AG08396 (cell line): ENCODE measurements around the gene FAM3C.
"Not testable (repeated sequence)": the region's sequence is repeated elsewhere in the genome, so short reads cannot be mapped to it uniquely, and the experiment has no call there.

Source experiments
- DNase-seq: peaks from one replicate; pipeline ENCODE4 v3.0.0; 2012; ENCODE audit warnings: low spot score, mixed read lengths

Gene FAM3C

DNA sequence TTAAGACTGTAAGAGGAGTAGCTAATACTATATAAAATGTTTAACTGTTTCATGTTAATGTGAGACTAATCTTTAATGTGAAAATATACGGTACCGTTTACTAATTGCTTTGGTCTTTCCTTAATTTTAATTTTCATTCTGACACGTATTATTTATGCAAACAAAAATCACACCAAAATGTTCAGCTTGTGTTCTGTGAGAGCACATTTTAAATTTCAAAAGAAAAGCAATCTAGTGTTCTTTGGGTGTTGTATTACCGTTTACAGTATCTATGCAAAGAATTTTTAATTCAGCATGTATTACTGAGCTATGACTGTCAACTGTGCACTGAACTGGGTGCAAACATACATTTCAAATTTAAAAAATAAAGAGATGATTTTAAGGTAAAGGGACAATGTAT, 65.1 kb downstream of the FAM3C start:
- DNase-seq, result no peak

DNA sequence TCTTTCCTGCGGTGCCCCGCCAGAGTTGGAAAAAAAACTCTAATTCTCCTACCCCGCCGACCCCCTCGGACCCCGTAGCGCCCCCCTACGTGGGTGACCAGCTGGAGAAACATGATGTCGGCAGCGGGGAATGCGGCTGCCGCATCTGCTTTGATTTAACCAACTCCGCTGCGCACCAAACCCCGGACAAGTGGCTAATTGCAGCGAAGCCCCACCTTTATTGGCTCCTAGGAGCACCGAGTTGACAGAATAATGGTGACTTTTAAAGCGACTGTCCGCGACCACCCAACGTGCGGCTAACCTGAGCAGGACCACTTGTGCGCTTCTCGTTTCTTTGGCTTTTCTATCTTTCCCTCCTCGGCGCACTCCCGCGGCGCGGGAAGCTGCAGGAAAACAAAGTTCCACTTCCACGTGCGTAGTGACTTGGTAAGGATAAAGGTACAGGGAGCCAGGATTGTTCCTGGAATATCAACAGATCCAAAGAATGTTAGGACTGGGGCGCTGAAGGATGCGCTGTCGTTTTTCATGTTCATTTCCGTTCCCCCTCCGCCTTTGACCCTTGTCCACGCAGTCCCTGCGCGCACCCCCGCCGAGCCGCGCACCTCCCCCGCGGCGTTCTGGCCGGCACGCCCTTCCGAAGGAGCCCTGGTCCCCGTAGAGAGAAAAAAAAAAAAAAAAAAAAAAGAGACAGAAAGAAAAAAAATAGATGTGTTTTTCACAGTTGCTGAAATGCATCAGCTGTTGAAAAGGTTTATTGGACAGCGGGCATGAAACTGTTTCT, 65.9 kb downstream of the FAM3C start:
- peak; percentile 52 for DNase-seq

DNA sequence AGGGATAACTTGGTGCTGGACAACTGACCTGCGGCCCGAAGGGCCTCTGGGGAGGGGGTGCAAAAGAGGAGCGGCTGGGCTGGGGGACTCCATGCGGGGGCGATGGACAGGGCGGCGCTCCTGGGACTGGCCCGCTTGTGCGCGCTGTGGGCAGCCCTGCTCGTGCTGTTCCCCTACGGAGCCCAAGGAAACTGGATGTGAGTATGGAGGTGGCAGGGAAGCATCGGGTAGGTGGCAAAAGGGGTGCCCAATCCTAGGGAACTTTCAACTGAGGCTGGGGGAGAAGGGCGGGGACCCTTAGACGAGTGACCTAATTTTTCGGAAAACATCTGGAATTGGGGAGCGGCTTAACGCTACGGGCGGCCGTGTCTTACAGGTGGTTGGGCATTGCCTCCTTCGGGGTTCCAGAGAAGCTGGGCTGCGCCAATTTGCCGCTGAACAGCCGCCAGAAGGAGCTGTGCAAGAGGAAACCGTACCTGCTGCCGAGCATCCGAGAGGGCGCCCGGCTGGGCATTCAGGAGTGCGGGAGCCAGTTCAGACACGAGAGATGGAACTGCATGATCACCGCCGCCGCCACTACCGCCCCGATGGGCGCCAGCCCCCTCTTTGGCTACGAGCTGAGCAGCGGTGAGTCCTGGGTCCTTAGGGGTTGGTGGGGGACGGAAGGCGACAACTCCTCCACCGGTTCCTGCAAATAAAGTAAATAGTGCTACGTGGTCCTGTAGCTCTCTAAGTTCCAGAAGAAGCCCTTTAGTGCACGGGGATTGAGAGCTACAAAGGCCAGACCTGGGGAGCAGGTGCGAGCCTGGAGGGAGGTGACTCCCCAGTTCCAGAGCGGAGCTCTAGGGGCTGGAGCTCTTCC, 66.7 kb downstream of the FAM3C start:
- peak; percentile 45 for DNase-seq

DNA sequence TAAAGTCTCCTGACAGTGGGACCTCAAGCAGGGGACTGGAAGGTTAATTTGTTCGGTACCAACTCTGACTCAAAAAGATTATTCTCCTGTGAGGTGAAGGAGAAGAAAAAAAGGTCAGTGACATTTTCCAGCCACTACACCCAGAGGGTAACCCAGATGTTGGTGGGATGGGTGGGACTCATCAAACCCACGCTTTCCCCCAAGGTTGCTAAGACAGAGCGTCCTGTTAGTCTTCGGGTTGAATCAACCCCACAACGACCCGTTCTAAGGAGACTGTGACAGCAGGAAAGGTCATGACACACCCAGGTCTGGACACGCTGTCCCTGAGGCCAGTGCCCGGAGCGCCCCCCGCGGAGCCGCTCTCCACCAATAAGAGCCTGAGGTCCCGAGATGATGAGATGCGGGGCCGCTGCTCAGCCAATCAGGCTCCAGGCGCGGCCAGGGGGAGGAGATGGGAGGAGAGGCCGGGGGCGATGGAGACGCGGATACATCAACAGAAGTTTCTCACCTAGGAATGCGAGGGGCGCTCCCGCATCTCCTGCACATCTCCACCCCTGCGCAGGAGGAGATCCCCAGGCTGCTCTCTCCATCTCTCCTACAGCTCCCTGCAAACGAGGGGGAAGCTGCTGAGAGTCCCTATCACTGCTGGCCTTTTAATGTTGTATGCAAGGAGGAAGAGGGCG, 67.5 kb downstream of the FAM3C start, which contains the start of gene WNT16:
WNT16 (plus strand) TSS at position 493 of the 683 bp plus-strand sequence. CDS start 293 bp downstream, outside the sequence.
- peak; percentile 45 for DNase-seq

DNA sequence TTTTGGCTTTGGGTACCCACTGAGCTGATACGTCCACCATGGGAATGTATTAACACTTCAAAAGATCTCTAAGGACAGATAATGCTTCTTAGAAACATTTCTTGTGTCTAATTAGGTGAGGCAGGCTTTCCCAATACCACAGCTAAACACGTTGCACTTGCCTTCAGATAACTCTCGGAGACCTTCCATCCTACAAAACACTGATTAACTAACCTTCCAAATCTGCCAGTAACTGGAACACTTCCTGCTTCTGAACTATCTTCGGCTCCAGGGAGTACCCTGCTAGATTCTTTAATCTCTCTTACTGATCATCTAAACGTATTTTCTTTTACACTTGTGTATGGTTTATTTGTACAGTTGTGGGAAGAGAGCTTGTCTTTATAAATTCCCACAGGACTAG, 68.4 kb downstream of the FAM3C start:
- DNase-seq, result no peak

DNA sequence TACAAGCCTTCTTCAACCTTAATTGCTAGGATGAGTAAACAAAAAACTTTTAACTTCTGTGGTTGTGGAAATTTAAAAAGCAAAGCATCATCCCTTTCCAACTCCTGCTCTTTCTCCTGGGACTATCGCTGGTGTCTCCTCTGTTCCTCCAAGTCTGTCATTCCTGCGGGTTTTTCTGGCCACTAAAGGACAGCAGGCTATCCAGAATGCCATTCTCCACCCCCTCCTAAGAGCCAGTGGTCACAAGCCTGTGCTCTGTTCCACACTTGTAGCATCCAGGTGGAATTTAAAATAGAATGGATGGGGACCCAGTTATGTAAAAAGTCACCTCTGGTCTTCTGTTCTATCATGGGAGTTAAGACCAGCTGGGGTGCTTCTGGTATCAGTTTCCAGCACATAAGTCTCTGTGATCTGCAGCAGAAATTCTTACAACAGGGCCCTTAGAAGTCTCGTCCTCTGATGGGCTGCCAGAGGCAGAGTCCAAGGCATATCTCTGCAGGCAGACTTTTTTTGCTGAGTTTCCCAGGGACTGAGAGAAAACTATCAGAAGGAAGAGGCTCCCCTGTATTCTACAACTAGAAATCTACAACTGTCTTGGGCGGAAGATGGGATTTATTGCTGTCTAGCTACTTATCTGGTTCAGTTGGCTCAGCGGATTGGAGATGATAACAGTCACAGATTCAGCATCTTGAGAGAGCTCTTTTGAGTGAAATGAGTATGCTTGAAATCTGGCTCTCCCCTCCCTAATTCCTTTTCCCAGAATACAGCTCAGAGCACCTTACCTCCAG, 72.4 kb downstream of the FAM3C start:
- DNase-seq, result peak; percentile 31

DNA sequence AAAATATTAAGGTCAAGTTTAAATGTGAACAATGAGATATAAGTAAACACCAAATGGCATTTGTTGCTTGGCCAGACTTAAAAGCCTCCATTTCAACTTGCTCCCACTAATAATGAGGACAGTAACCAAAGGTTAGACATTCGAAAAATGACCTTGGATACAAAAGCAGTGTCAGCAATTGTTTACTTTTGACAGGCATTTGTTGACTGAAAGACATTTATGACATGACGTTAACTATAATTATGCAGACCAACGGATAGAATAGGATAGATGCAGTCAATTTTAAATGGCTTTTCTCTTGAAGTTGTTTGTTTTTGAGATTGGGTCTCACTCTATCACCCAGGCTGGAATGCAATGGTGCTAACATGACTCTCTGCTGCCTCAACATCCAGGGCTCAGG, 73.6 kb downstream of the FAM3C start:
- DNase-seq, result no peak

DNA sequence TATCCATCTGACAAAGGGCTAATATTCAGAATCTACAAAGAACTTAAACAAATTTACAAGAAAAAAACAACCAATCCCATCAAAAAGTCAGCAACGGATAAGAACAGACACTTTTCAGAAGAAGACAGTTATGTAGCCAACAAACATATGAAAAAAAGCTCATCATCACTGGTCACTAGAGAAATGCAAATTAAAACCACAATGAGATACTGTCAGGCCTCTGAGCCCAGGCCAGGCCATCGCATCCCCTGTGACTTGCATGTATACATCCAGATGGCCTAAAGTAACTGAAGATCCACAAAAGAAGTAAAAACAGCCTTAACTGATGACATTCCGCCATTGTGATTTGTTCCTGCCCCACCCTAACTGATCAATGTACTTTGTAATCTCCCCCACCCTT, 80.9 kb downstream of the FAM3C start:
- DNase-seq, result not testable (repeated sequence)

DNA sequence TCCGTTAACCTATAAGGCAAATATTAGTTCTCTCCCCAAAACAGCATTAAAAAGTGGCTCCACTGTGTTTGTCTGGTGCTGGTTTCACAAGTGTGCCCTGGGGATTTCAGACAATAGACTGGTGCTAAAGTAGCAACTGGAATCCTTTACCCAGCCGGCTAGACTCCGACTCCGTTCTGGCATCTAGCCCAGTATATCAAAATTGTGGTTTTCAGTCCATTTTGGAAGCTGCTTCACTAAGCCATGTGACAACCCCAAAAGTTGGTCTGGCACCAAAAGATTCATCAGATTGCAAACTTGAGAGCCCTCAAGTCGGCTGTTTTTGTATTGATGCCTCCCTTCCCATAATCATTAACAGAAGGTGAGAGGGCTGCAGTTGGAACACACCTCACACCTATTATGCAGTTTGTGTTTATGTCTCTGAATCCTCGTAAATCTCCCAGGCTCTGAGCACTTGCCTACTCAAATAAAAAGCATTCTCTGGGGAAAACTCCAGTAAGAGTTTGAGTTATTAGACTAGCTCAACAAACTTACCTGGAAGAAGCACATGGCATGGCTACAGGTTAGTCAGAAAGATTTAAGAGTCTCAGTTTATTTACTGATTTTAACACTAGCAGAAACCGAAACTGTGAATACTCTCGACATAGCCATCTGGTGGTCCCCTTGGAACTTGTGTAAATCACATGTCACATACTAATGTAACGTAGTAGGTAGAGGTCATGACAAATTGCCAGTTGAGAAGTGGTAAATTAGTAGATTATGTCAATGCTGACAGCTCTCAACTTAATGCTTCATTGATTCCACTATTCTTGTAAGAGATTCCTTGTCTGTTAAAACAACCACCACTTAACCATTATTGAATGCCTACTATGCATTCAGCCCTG, 82.1 kb downstream of the FAM3C start:
- no peak for DNase-seq

DNA sequence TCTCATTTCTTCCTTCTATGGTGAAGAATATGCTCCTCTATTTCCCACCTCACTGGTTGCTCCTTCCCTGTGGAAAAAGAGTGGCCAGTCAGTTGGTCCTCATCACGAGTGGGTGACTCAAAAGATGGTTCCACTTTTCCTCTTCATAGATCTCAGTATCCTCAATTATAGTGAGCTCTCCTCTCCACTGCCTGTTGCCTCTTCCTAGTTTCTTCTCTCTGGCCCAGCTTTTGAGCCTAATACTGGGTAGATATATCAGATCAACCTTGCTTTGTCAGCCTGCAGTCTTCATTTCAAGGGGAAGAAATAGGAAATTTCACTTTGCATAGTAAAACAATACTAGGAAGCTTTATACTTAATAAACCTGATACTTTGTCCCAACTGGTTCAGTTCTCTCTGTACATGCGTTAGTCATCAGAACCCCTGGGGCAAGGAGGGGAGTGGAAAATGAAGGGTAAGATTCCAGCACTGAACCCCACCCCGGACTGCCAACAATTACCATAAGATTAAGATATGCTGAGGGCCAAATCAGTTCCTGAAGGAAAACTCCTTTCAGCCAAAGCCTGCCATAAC, 82.8 kb downstream of the FAM3C start:
- DNase-seq, result no peak

DNA sequence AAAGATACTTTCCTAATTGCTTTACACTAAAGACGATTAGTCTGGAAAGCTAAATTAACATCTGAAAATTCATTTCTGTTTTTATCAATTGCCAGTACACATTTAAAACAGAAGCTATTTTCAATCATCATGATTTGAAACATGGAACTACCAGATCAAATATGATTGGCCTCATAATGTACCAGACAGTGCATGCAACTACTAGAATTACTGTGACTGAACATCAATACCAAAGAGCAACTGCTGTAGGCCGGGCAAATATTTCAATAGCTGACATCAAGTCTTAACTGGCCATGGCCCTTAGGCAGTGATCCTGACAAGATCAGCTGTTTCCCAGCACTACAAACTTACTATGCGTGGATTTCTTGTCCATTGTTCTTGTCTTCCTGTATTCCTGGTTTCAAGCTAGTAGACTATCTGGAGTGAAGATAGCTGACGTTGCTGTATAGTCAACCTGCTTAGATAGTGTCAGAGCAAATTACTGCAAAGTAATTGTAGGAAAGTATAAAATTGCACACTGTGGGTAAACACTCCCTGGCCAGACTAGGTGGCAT, 89.0 kb downstream of the FAM3C start:
- DNase-seq, result no peak

DNA sequence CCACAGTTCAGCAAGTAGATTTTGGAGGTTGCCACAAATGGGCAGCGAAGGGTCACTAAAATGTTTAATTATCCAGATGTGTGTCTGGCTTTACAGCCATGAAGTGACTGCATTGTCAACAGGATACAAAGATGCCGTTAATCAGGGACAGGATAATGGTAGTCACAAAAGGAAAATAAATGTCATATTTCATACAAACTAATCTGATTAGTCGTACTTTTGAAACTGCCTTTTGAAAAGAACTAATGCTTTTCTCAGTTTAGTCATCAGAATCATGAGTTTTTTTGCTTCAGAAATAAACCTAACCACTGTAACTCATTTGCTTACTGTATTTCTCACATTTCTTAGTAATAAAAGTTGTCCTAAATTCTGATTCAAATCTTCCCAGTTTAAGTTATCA, 89.5 kb downstream of the FAM3C start:
- DNase-seq, result no peak

DNA sequence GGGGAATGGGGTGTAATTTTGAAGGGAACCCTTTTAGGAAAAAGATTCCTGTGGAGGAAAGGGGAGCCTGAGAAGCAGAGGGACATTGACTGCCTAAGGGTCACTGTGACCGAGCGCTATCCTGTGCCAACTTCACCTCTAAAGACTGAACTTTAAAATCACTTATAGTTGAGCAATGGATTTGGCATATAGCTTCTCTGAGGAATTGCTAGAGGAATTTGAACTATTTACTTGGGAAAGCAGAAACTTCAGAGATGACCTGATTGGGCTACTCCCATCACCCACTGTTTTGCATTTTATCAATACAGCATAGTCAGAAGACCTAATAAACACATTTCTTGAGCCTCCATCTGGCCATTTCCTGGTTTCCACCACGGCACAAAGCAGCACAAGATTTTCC, 91.0 kb downstream of the FAM3C start:
- peak; percentile 22 for DNase-seq

DNA sequence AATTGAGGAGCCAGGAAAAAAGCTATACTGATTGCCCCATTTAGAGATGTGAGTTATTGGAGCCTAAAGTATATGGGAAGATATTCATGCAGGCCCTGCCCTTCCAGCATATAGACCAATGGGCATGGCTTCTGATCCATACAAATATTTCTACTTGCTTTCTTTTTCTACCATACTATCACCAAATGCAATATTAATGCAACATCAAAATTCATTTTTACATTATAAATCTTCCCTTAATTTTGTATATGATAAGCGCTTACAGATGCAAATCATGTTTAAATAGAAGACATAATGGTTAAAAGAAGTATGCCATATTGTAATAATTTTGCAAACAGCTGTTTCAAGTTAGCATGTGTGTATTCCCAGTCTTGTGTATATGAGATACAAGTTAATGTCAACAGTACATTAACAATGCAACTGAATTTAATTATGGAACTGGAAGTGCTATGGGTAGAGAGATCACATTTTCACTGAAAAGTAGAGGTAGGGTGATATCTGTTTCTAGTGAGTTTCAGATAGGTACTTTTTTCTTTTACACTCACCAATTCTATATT, 91.9 kb downstream of the FAM3C start:
- DNase-seq, result no peak

DNA sequence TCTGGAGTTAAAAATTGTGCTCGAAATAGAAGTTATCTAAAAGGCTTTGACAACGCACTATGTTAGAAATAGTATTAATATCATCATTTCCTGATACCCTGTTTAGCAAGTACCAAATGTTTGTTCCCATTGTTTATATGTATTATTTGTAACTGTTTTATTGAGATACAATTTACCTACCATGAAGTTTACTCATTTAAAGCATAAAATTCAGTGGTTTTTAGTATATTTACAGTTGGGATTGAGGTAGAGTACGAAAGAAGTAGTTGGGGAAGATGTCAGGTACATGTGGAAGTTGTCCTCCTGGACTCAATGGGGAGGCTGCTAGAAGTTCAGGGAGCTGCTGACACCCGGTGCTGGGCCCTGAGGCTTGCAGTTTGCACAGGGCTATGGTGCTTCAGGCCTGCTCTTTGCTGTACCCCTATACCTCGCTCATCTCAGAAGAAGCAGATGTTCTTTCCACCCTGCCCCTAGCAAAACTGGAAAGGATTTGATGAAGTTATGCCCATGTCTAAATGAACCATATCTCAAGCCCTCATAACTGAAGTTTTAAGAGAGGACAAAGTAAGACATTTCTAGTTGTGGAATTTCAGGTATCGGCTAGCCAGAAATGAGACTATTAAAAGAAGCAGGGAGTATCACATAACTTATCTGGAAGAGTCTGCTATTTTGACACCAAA, 92.5 kb downstream of the FAM3C start:
- DNase-seq, result no peak

DNA sequence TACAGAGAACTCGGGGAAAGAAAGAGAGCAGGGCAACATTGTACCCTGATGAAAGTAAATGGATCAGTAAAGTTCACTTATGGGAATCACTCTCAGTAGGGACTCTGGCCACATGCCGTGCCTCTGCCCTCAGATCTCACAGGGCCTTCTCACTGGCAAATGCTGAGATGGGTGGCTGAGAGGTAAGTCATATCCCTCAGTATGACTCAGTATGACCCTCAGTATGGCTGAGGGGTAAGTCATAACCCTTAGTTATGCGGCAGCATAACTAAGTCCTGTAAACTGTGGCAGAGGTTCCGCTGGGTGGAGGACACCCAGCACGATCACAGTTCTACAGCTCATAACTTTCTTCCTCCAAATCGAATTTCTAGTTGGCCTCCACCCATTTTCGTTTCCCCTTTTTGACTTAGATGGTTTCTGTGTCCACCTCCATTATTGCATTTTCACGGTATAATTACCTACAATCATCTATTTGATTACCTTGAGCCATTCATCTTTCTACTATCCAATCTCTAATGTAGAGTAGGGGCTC, 93.8 kb downstream of the FAM3C start:
- peak; percentile 63 for DNase-seq

DNA sequence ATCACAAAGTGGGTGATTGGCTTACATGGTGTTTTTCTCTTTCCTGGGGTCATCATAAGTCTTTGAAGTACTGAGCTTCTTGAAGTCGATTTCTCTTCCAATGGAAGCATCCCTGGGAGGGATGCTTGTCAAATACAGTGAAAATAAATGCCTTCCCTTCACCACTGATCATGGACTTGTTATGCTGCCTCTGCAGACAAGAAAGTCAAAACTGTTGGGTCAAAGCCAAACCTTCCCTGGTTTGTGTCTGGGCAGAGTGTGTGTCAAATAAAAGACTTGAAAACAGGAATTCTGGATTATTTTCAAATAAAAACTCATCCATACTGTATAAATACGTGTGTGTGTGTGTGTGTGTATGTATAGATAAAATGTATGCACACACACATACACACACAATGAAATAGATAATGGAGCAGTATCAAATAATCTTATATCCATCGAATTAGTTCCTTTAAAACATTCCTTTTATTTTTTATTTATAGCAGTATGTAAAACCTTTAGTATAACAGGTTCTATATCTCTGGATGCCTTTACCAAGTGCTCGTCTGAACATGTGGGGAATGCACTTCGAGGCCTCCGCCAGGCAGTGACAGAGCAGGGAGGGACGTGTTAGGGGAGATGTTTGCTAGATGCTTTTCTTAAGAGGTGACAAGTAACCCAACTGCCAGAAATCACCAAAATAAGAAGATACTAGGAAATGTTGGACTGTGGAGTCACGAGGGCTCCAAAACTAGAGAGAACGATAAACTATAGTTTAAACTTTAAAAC, 94.5 kb downstream of the FAM3C start:
- no peak for DNase-seq
